Measurements from ENCODE around the gene PDXK.

DNA sequence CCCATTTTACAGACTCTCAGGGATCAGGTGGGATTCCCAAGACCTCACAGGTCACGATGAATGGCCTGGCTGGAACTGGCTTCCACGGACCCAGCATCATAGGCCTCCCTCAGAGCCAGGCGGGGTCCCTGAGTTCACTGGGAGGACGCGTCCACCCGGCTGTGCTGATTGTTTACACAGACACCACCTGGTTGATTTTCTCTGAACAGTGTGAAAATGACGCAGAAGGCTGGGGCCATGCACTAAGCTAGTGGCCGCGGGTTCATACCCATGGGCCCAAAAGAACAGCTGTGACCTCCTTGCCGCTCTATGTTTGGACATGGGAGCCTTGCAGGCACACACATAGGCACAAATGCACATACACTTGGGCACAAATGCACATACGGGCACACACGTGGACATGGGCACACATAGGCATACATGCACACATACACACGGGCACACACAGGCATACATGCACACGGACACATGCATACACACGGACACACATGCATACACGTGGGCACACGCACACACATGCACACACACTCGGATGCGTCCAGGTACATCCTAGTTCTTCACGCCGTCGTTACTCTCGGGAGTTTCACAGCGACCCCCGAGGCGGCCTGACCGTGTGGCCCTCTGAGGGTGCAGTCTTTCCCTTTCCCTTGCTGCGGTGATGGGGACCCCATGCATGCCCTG is 34.0 kb downstream of the PDXK start:
- TF ChIP-seq, protein P1, sequence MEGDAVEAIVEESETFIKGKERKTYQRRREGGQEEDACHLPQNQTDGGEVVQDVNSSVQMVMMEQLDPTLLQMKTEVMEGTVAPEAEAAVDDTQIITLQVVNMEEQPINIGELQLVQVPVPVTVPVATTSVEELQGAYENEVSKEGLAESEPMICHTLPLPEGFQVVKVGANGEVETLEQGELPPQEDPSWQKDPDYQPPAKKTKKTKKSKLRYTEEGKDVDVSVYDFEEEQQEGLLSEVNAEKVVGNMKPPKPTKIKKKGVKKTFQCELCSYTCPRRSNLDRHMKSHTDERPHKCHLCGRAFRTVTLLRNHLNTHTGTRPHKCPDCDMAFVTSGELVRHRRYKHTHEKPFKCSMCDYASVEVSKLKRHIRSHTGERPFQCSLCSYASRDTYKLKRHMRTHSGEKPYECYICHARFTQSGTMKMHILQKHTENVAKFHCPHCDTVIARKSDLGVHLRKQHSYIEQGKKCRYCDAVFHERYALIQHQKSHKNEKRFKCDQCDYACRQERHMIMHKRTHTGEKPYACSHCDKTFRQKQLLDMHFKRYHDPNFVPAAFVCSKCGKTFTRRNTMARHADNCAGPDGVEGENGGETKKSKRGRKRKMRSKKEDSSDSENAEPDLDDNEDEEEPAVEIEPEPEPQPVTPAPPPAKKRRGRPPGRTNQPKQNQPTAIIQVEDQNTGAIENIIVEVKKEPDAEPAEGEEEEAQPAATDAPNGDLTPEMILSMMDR (IDR thresholded peaks at IDR 0.05; ENCODE audit: poor library complexity, severe bottlenecking) = no peak
- TF ChIP-seq SMC3 (conservative IDR thresholded peaks at IDR 0.05; ENCODE audit: poor library complexity) (no peak), POLR2AphosphoS5 (IDR thresholded peaks at IDR 0.05) (no peak), TAF1 (IDR thresholded peaks at IDR 0.05; ENCODE audit: low read depth) (no peak), EP300 (conservative IDR thresholded peaks at IDR 0.05; ENCODE audit: poor library complexity, severe bottlenecking) (no peak), EZH2 (IDR thresholded peaks at IDR 0.05; ENCODE audit: borderline replicate concordance, insufficient read depth, low read length, poor library complexity, severe bottlenecking) (no peak), RAD21 (conservative IDR thresholded peaks at IDR 0.05) (no peak)
- TF ChIP-seq, protein P2, sequence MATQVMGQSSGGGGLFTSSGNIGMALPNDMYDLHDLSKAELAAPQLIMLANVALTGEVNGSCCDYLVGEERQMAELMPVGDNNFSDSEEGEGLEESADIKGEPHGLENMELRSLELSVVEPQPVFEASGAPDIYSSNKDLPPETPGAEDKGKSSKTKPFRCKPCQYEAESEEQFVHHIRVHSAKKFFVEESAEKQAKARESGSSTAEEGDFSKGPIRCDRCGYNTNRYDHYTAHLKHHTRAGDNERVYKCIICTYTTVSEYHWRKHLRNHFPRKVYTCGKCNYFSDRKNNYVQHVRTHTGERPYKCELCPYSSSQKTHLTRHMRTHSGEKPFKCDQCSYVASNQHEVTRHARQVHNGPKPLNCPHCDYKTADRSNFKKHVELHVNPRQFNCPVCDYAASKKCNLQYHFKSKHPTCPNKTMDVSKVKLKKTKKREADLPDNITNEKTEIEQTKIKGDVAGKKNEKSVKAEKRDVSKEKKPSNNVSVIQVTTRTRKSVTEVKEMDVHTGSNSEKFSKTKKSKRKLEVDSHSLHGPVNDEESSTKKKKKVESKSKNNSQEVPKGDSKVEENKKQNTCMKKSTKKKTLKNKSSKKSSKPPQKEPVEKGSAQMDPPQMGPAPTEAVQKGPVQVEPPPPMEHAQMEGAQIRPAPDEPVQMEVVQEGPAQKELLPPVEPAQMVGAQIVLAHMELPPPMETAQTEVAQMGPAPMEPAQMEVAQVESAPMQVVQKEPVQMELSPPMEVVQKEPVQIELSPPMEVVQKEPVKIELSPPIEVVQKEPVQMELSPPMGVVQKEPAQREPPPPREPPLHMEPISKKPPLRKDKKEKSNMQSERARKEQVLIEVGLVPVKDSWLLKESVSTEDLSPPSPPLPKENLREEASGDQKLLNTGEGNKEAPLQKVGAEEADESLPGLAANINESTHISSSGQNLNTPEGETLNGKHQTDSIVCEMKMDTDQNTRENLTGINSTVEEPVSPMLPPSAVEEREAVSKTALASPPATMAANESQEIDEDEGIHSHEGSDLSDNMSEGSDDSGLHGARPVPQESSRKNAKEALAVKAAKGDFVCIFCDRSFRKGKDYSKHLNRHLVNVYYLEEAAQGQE (IDR thresholded peaks at IDR 0.05; ENCODE audit: borderline replicate concordance) = no peak
